Measurements from ENCODE around the gene RAB11FIP5.
"Not testable (repeated sequence)": the region's sequence is repeated elsewhere in the genome, so short reads cannot be mapped to it uniquely, and the experiment has no call there.

Gene RAB11FIP5

GRCh38 chr2:73072129-73072395 is 40.7 kb downstream of the RAB11FIP5 start:
- no peaks in the 10 kb centered on the region for H3K27me3 Mint-ChIP-seq
- no peak for ATAC-seq
- H3K4me3 Mint-ChIP-seq = peak overlapping the region; percentile 87
- no peaks in the 10 kb centered on the region for H3K9me3 Mint-ChIP-seq
- no peaks in the 10 kb centered on the region for H3K36me3 Mint-ChIP-seq (ENCODE audit: low read depth)
- no peak for DNase-seq
- peak overlapping the region; percentile 92 for H3K27ac Mint-ChIP-seq
- peaks cover 28% of the 10 kb centered on the region for H3K4me1 Mint-ChIP-seq

DNA sequence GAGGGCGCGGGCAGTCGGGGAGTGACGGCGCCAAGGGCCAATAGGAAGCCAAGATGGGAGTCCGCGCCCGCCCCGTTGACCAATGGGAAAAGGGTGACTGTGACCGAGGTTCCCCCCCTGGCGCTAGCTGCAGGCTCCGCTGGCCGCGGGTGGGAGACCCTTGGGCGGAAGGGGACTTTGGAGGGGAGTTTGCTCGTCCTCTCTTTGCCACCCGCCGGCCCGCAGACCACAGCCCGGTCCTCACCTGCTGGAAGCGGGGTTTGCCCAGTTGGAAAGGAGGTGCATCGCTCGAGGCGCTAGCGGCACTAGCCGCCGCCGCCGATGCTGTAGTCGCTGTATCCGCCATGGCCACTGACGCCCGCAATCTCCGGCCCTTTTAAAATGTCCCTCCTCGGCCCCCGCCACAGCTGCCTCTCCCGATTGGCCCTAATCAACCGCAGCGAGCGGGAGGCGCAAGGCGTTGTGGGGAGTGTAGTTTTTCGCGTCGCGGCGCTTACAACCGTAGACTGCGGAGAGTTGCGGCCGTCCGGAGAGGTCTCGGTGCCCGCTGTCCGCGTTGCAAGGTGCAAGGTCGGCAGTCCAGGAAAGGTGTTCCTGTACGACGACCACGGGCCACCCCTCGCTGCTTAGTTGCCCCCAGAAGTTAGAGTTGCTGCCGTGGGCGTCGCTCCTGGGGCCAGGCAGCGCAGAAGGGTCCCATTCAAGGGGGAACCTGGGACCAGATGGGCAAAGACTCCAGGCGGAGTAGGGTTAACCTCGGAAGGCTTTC is 41.2 kb downstream of the RAB11FIP5 start, which contains the start of gene SFXN5:
SFXN5 (minus strand) TSS at position 353 of the 769 bp plus-strand sequence; CDS start at position 346, 7 bp downstream.
- peaks cover 28% of the 10 kb centered on the region for H3K4me1 Mint-ChIP-seq
- no peaks in the 10 kb centered on the region for H3K36me3 Mint-ChIP-seq (ENCODE audit: low read depth)
- no peaks in the 10 kb centered on the region for H3K9me3 Mint-ChIP-seq
- H3K27me3 Mint-ChIP-seq = no peaks in the 10 kb centered on the region
- H3K4me3 Mint-ChIP-seq = peak within 1 kb of the TSS; percentile 87
- peak within 1 kb of the TSS; percentile 92 for H3K27ac Mint-ChIP-seq
- DNase-seq (peak; percentile 99), ATAC-seq (peak; percentile 85)

GRCh38 chr2:73070643-73071359 is 41.9 kb downstream of the RAB11FIP5 start:
- Mint-ChIP-seq H3K27ac (peak overlapping the region; percentile 92), H3K27me3 (no peaks in the 10 kb centered on the region), H3K36me3 (ENCODE audit: low read depth) (no peaks in the 10 kb centered on the region), H3K4me1 (peaks cover 28% of the 10 kb centered on the region), H3K9me3 (no peaks in the 10 kb centered on the region), H3K4me3 (peak overlapping the region; percentile 87)
- DNase-seq (peak; percentile 69), ATAC-seq (peak; percentile 41)

GRCh38 chr2:73069855-73070642 is 42.7 kb downstream of the RAB11FIP5 start:
- Mint-ChIP-seq H3K9me3 (no peaks in the 10 kb centered on the region), H3K4me1 (peaks cover 30% of the 10 kb centered on the region), H3K27ac (peak overlapping the region; percentile 92), H3K36me3 (ENCODE audit: low read depth) (no peaks in the 10 kb centered on the region), H3K27me3 (no peaks in the 10 kb centered on the region), H3K4me3 (peak overlapping the region; percentile 87)
- peak; percentile 1 for ATAC-seq
- DNase-seq = no peak

GRCh38 chr2:73069041-73069854 is 43.5 kb downstream of the RAB11FIP5 start:
- Mint-ChIP-seq H3K36me3 (ENCODE audit: low read depth) (no peaks in the 10 kb centered on the region), H3K9me3 (no peaks in the 10 kb centered on the region), H3K4me3 (peak overlapping the region; percentile 87), H3K4me1 (peaks cover 34% of the 10 kb centered on the region), H3K27ac (peak overlapping the region; percentile 92), H3K27me3 (no peaks in the 10 kb centered on the region)
- ATAC-seq = no peak
- DNase-seq = no peak

GRCh38 chr2:73068147-73068546 is 44.6 kb downstream of the RAB11FIP5 start:
- Mint-ChIP-seq H3K27me3 (no peaks in the 10 kb centered on the region), H3K4me3 (no peak overlapping the region), H3K36me3 (ENCODE audit: low read depth) (no peaks in the 10 kb centered on the region), H3K4me1 (peaks cover 37% of the 10 kb centered on the region), H3K9me3 (no peaks in the 10 kb centered on the region), H3K27ac (no peak overlapping the region)
- DNase-seq = no peak
- ATAC-seq = no peak

GRCh38 chr2:73067043-73067442 is 45.7 kb downstream of the RAB11FIP5 start:
- Mint-ChIP-seq H3K27me3 (no peaks in the 10 kb centered on the region), H3K4me3 (no peak overlapping the region), H3K36me3 (ENCODE audit: low read depth) (no peaks in the 10 kb centered on the region), H3K9me3 (no peaks in the 10 kb centered on the region), H3K27ac (no peak overlapping the region), H3K4me1 (peaks cover 34% of the 10 kb centered on the region)
- no peak for DNase-seq
- ATAC-seq = no peak

DNA sequence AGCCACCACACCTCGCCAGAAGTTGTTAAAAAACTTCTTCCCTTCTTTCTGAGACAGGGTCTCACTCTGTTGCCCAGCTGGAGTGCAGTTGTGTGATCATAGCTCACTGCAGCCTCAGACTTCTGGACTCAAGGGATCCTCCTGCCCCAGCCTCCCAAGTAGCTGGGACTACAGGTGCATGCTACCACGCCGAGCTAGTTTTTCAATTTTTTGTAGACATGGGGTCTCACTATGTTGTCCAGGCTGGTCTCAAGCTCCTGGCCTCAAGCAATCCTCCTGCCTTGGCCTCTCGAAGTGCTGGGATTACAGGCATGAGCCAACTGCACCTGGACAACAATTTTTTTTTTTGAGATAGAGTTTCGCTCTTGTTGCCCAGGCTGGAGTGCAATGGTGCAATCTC is 47.7 kb downstream of the RAB11FIP5 start:
- peaks cover 24% of the 10 kb centered on the region for H3K4me1 Mint-ChIP-seq

GRCh38 chr2:73063909-73064875 is 48.6 kb downstream of the RAB11FIP5 start:
- peak; percentile 55 for ATAC-seq
- Mint-ChIP-seq H3K9me3 (no peaks in the 10 kb centered on the region), H3K36me3 (ENCODE audit: low read depth) (no peaks in the 10 kb centered on the region), H3K27ac (no peak overlapping the region), H3K27me3 (no peaks in the 10 kb centered on the region), H3K4me1 (peaks cover 15% of the 10 kb centered on the region), H3K4me3 (no peak overlapping the region)
- no peak for DNase-seq

More for the DNA sequence above, 47.7 kb downstream of the RAB11FIP5 start:
- not testable (repeated sequence) for H3K9me3 Mint-ChIP-seq; H3K27ac Mint-ChIP-seq; H3K4me3 Mint-ChIP-seq; DNase-seq; ATAC-seq; H3K36me3 Mint-ChIP-seq (ENCODE audit: low read depth); H3K27me3 Mint-ChIP-seq

- H3K9me3 Mint-ChIP-seq = no peaks in the 10 kb centered on the region
- no peaks in the 10 kb centered on the region for H3K27me3 Mint-ChIP-seq
- H3K27ac Mint-ChIP-seq = no peak overlapping the region
- DNase-seq (no peak), ATAC-seq (no peak)
- peaks cover 9% of the 10 kb centered on the region for H3K4me1 Mint-ChIP-seq
- H3K4me3 Mint-ChIP-seq = no peak overlapping the region
- no peaks in the 10 kb centered on the region for H3K36me3 Mint-ChIP-seq (ENCODE audit: low read depth)
Measured at GRCh38 chr2:73063472-73063871, 49.3 kb downstream of the RAB11FIP5 start.

GRCh38 chr2:73059106-73059505 is 53.6 kb downstream of the RAB11FIP5 start:
- Mint-ChIP-seq H3K27ac (no peak overlapping the region), H3K4me1 (peaks cover 2% of the 10 kb centered on the region), H3K4me3 (no peak overlapping the region), H3K36me3 (ENCODE audit: low read depth) (peaks cover 16% of the 10 kb centered on the region), H3K9me3 (peaks cover 14% of the 10 kb centered on the region), H3K27me3 (no peaks in the 10 kb centered on the region)
- DNase-seq = no peak
- no peak for ATAC-seq

- Mint-ChIP-seq H3K4me3 (no peak overlapping the region), H3K9me3 (peaks cover 14% of the 10 kb centered on the region), H3K27me3 (no peaks in the 10 kb centered on the region), H3K4me1 (no peaks in the 10 kb centered on the region), H3K27ac (no peak overlapping the region), H3K36me3 (ENCODE audit: low read depth) (peaks cover 20% of the 10 kb centered on the region)
- ATAC-seq = no peak
- DNase-seq = no peak
Measured at GRCh38 chr2:73054980-73055379, 57.8 kb downstream of the RAB11FIP5 start.

Measured in activated naive CD8-positive, alpha-beta T cell treated with anti-CD3 and anti-CD28 coated beads, Interleukin-2, amount 50 U/mL, for 24 hours (primary cell).